H9 (cell line): Measurements from ENCODE around the gene BACE2. TPM values are rescaled to one million over a fixed set of nuclear protein-coding genes. Genes with fewer than 3 reads are reported as not detected.

Experiments used
- DNase-seq: peaks from one replicate; pipeline ENCODE4 v3.0.0-alpha.2; 2017
- H2AFZ ChIP-seq: one replicate; pipeline ENCODE4 v1.6.1; 2013; ENCODE audit warnings: mild to moderate bottlenecking, low read length, control low read depth, moderate library complexity
- H2AK5ac ChIP-seq: 2 replicates; pipeline ENCODE4 v1.6.1; 2013; ENCODE audit warnings: low read length, control low read depth, mixed read lengths; ENCODE audit not compliant: insufficient read length
- H2BK120ac ChIP-seq: one replicate; pipeline ENCODE4 v1.6.1; 2013; ENCODE audit warnings: low read depth, mild to moderate bottlenecking, low read length, control low read depth, inconsistent platforms; ENCODE audit not compliant: poor library complexity, severe bottlenecking
- H2BK12ac ChIP-seq: 2 replicates; pipeline ENCODE4 v1.6.1; 2013; ENCODE audit warnings: low read length, control low read depth, mixed read lengths, low read depth; ENCODE audit not compliant: insufficient read length
- H2BK15ac ChIP-seq: 2 replicates; pipeline ENCODE4 v1.6.1; 2013; ENCODE audit warnings: low read depth, low read length, control low read depth
- H2BK20ac ChIP-seq: one replicate; pipeline ENCODE4 v1.6.1; 2013; ENCODE audit warnings: low read depth, mild to moderate bottlenecking, low read length, control low read depth, inconsistent platforms; ENCODE audit not compliant: poor library complexity, severe bottlenecking
- H2BK5ac ChIP-seq: 2 replicates; pipeline ENCODE4 v1.6.1; 2013; ENCODE audit warnings: low read length, control low read depth, mixed read lengths; ENCODE audit not compliant: insufficient read length
- H3K14ac ChIP-seq: 2 replicates; pipeline ENCODE4 v1.6.1; 2013; ENCODE audit warnings: low read length, control low read depth; ENCODE audit not compliant: insufficient read depth
- H3K18ac ChIP-seq: 2 replicates; pipeline ENCODE4 v1.6.1; 2013; ENCODE audit warnings: low read depth, mild to moderate bottlenecking, mixed read lengths, low read length, control low read depth; ENCODE audit not compliant: insufficient read length
- H3K23ac ChIP-seq: 2 replicates; pipeline ENCODE4 v1.6.1; 2013; ENCODE audit warnings: low read length, control low read depth, mixed read lengths, low read depth; ENCODE audit not compliant: insufficient read length
- H3K23me2 ChIP-seq: 2 replicates; pipeline ENCODE4 v1.6.1; 2013; ENCODE audit warnings: low read depth, mild to moderate bottlenecking, mixed read lengths, low read length, control low read depth; ENCODE audit not compliant: insufficient read length, poor library complexity, severe bottlenecking
- H3K27ac ChIP-seq: 2 replicates; pipeline ENCODE4 v1.5.1; 2013; ENCODE audit warnings: low read length, control low read depth, mixed read lengths, low read depth; ENCODE audit not compliant: insufficient read length
- H3K27me3 ChIP-seq: 2 replicates; pipeline ENCODE4 v1.6.1; 2013; ENCODE audit warnings: low read length, control low read depth, inconsistent platforms; ENCODE audit not compliant: insufficient read depth
- H3K4ac ChIP-seq: 2 replicates; pipeline ENCODE4 v1.6.1; 2013; ENCODE audit warnings: low read depth, mild to moderate bottlenecking, control low read depth, inconsistent platforms, low read length, moderate library complexity
- H3K4me1 ChIP-seq: 2 replicates; pipeline ENCODE4 v1.6.1; 2013; ENCODE audit warnings: low read length, control low read depth, inconsistent platforms; ENCODE audit not compliant: insufficient read depth
- H3K4me2 ChIP-seq: 2 replicates; pipeline ENCODE4 v1.6.1; 2013; ENCODE audit warnings: low read length, control low read depth, mixed read lengths; ENCODE audit not compliant: insufficient read length, insufficient read depth
- H3K56ac ChIP-seq: 2 replicates; pipeline ENCODE4 v1.6.1; 2013; ENCODE audit warnings: low read depth, mild to moderate bottlenecking, mixed read lengths, low read length, control low read depth; ENCODE audit not compliant: insufficient read length
- H3K79me1 ChIP-seq: 2 replicates; pipeline ENCODE4 v1.6.1; 2013; ENCODE audit warnings: low read depth, mild to moderate bottlenecking, moderate library complexity, low read length, control low read depth, inconsistent platforms; ENCODE audit not compliant: insufficient read depth, poor library complexity, severe bottlenecking
- H3K79me2 ChIP-seq: 2 replicates; pipeline ENCODE4 v1.6.1; 2013; ENCODE audit warnings: low read length, control low read depth, inconsistent platforms; ENCODE audit not compliant: insufficient read depth
- H3K9ac ChIP-seq: 2 replicates; pipeline ENCODE4 v1.6.1; 2013; ENCODE audit warnings: low read length, control low read depth, mixed read lengths; ENCODE audit not compliant: insufficient read length; ENCODE audit errors: extremely low read depth
- H3K9me3 ChIP-seq: one replicate; pipeline ENCODE4 v1.6.1; 2013; ENCODE audit warnings: low read depth, low read length, inconsistent platforms; ENCODE audit not compliant: control insufficient read depth
- H3T11ph ChIP-seq: one replicate; pipeline ENCODE4 v1.6.1; 2013; ENCODE audit warnings: mild to moderate bottlenecking, low read length, control low read depth, inconsistent platforms
- H4K20me1 ChIP-seq: one replicate; pipeline ENCODE4 v1.6.1; 2013; ENCODE audit not compliant: control insufficient read depth, insufficient read length, insufficient read depth
- H4K5ac ChIP-seq: 2 replicates; pipeline ENCODE4 v1.6.1; 2013; ENCODE audit warnings: low read depth, mild to moderate bottlenecking, mixed read lengths, low read length, control low read depth; ENCODE audit not compliant: insufficient read length
- H4K8ac ChIP-seq: replicated peaks from 2 replicates; pipeline ENCODE4 v1.6.1; 2013; ENCODE audit warnings: low read length, control low read depth, mixed read lengths, low read depth; ENCODE audit not compliant: insufficient read length
- H4K91ac ChIP-seq: 2 replicates; pipeline ENCODE4 v1.6.1; 2013; ENCODE audit warnings: low read depth, mild to moderate bottlenecking, moderate library complexity, mixed read lengths, low read length, control low read depth; ENCODE audit not compliant: insufficient read length
- H3K27ac Mint-ChIP-seq, 3 experiments: 2 replicates in 2 of 3; 3 replicates in 1 of 3; pipeline ENCODE4 v1.8.0; 2020 to 2021; ENCODE audit warnings: mixed read lengths in 3 of 3, mild to moderate bottlenecking in 1 of 3, moderate library complexity in 1 of 3
- H3K27me3 Mint-ChIP-seq: 2 replicates; pipeline ENCODE4 v1.8.0; 2021; ENCODE audit warnings: low read depth, mild to moderate bottlenecking, moderate library complexity, mixed read lengths
- H3K36me3 Mint-ChIP-seq, 3 experiments: 2 replicates in 2 of 3; 3 replicates in 1 of 3; pipeline ENCODE4 v1.8.0; 2020 to 2021; ENCODE audit warnings: low read depth in 3 of 3, mixed read lengths in 3 of 3; ENCODE audit not compliant: insufficient read depth in 1 of 3
- H3K4me1 Mint-ChIP-seq, 2 experiments: 2 replicates each; pipeline ENCODE4 v1.8.0; 2020; ENCODE audit warnings: mixed read lengths in 2 of 2
- H3K4me3 Mint-ChIP-seq, 2 experiments: 2 replicates in 1 of 2; 3 replicates in 1 of 2; pipeline ENCODE4 v1.8.0; 2020 to 2021; ENCODE audit warnings: mild to moderate bottlenecking in 2 of 2, mixed read lengths in 2 of 2, moderate library complexity in 1 of 2
- H3K9me3 Mint-ChIP-seq, 2 experiments: 2 replicates in 1 of 2; 3 replicates in 1 of 2; pipeline ENCODE4 v1.8.0; 2020; ENCODE audit warnings: mild to moderate bottlenecking in 2 of 2, mixed read lengths in 2 of 2, moderate library complexity in 1 of 2
- WGBS: extraction: QIAGEN DNeasy Blood & Tissue Kit; methylation state at CpG from one replicate; pipeline ENCODE4 v1.1.7; 2013; ENCODE audit warnings: missing lambda C conversion rate, low lambda C conversion rate, mixed read lengths; ENCODE audit not compliant: insufficient read length; ENCODE audit errors: extremely low coverage; 5-methylcytosine and 5-hydroxymethylcytosine counted together
- total RNA-seq: library from RNA; stranded (reverse); gene quantifications from 2 replicates; pipeline ENCODE4 v1.2.1, GENCODE V29; 2021
- TF ChIP-seq, protein P1 (sequence below): fragments of 200-600 bp; sonication (generic); conservative IDR thresholded peaks from 3 replicates; pipeline ENCODE4 v1.8.0; 2021; ENCODE audit warnings: antibody characterized with exemption, mild to moderate bottlenecking

The BACE2 gene
- total RNA-seq, 1 experiment from 2014 or later = 8.0 TPM

- no peak overlapping the region for H3K14ac ChIP-seq
- no peak overlapping the region for H3K18ac ChIP-seq
- no peaks in the 10 kb centered on the region for H3K9me3 ChIP-seq
- H3K56ac ChIP-seq = no peak overlapping the region
- no peak overlapping the region for H2BK20ac ChIP-seq
- no peak overlapping the region for H4K91ac ChIP-seq
- H3T11ph ChIP-seq = no peak overlapping the region
- H4K20me1 ChIP-seq = no peaks in the 10 kb centered on the region
- H3K4me2 ChIP-seq = no peak overlapping the region
- peaks cover 2 to 5% of the 10 kb centered on the region in 2 experiments; a peak in 2 of 4 replicates for H3K4me1 Mint-ChIP-seq
- H2BK120ac ChIP-seq = no peak overlapping the region
- H3K79me1 ChIP-seq = no peaks in the 10 kb centered on the region
- no peak overlapping the region for H3K4me3 Mint-ChIP-seq
- no peak overlapping the region for H2BK15ac ChIP-seq
- H4K5ac ChIP-seq = no peak overlapping the region
- peaks cover 75% of the 10 kb centered on the region for H3K27me3 Mint-ChIP-seq
- H3K23ac ChIP-seq = no peak overlapping the region
- peaks cover 3% of the 10 kb centered on the region; the same call in 1 of the 2 replicates for H3K27me3 ChIP-seq
- DNase-seq = no peak
- H3K27ac Mint-ChIP-seq = no peak overlapping the region
- H3K27ac ChIP-seq = no peak overlapping the region
- no peak overlapping the region for H3K9ac ChIP-seq
- no peak overlapping the region for H2BK5ac ChIP-seq
- no peaks in the 10 kb centered on the region for H3K79me2 ChIP-seq
- H2AK5ac ChIP-seq = no peak overlapping the region
- no CpG with 5 or more reads among the region's 8 CpGs for WGBS
- H4K8ac ChIP-seq = no peak overlapping the region
- no peaks in the 10 kb centered on the region for H3K23me2 ChIP-seq
- no peak overlapping the region for H2AFZ ChIP-seq
- H3K4me1 ChIP-seq = no peaks in the 10 kb centered on the region
- H2BK12ac ChIP-seq = no peak overlapping the region
- TF ChIP-seq, protein P1, sequence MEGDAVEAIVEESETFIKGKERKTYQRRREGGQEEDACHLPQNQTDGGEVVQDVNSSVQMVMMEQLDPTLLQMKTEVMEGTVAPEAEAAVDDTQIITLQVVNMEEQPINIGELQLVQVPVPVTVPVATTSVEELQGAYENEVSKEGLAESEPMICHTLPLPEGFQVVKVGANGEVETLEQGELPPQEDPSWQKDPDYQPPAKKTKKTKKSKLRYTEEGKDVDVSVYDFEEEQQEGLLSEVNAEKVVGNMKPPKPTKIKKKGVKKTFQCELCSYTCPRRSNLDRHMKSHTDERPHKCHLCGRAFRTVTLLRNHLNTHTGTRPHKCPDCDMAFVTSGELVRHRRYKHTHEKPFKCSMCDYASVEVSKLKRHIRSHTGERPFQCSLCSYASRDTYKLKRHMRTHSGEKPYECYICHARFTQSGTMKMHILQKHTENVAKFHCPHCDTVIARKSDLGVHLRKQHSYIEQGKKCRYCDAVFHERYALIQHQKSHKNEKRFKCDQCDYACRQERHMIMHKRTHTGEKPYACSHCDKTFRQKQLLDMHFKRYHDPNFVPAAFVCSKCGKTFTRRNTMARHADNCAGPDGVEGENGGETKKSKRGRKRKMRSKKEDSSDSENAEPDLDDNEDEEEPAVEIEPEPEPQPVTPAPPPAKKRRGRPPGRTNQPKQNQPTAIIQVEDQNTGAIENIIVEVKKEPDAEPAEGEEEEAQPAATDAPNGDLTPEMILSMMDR = no peak
- peaks cover 6 to 7% of the 10 kb centered on the region in 2 experiments; a peak in 4 of 5 replicates for H3K9me3 Mint-ChIP-seq
- H3K4ac ChIP-seq = no peak overlapping the region
- peaks cover 0 to 8% (median 6%) of the 10 kb centered on the region in 3 experiments; a peak in 2 of 7 replicates for H3K36me3 Mint-ChIP-seq
Measured at GRCh38 chr21:41163091-41163490, 4.9 kb upstream of the BACE2 start.
